ENCODE data around the gene SLAMF8.

SLAMF8 gene

GRCh38 chr1:159829273-159829634 is 2.6 kb downstream of the SLAMF8 start:
- DNase-seq = peak; percentile 60
- Histone ChIP-seq H3K9me3 (no peaks in the 10 kb centered on the region), H3K4me1 (no peaks in the 10 kb centered on the region; the same call in 1 of the 2 replicates), H3K36me3 (no peaks in the 10 kb centered on the region), H3K4me3 (ENCODE audit: low read depth, low read length) (no peak overlapping the region), H3K27me3 (no peaks in the 10 kb centered on the region)
- TF ChIP-seq, protein P1, sequence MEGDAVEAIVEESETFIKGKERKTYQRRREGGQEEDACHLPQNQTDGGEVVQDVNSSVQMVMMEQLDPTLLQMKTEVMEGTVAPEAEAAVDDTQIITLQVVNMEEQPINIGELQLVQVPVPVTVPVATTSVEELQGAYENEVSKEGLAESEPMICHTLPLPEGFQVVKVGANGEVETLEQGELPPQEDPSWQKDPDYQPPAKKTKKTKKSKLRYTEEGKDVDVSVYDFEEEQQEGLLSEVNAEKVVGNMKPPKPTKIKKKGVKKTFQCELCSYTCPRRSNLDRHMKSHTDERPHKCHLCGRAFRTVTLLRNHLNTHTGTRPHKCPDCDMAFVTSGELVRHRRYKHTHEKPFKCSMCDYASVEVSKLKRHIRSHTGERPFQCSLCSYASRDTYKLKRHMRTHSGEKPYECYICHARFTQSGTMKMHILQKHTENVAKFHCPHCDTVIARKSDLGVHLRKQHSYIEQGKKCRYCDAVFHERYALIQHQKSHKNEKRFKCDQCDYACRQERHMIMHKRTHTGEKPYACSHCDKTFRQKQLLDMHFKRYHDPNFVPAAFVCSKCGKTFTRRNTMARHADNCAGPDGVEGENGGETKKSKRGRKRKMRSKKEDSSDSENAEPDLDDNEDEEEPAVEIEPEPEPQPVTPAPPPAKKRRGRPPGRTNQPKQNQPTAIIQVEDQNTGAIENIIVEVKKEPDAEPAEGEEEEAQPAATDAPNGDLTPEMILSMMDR (IDR thresholded peaks at IDR 0.05; ENCODE audit: low read depth, low read length) = peak; percentile 70

GRCh38 chr1:159829822-159830465 is 3.3 kb downstream of the SLAMF8 start:
- Histone ChIP-seq H3K27me3 (no peaks in the 10 kb centered on the region), H3K9me3 (no peaks in the 10 kb centered on the region), H3K36me3 (no peaks in the 10 kb centered on the region), H3K4me1 (no peaks in the 10 kb centered on the region; the same call in 1 of the 2 replicates), H3K4me3 (ENCODE audit: low read depth, low read length) (no peak overlapping the region)
- TF ChIP-seq, protein P1 (IDR thresholded peaks at IDR 0.05; ENCODE audit: low read depth, low read length) = no peak
- DNase-seq = peak; percentile 22

- H3K36me3 ChIP-seq = no peaks in the 10 kb centered on the region
- no peaks in the 10 kb centered on the region for H3K9me3 ChIP-seq
- no peaks in the 10 kb centered on the region; the same call in 1 of the 2 replicates for H3K4me1 ChIP-seq
- DNase-seq = no peak
- TF ChIP-seq, protein P1 (IDR thresholded peaks at IDR 0.05; ENCODE audit: low read depth, low read length) = no peak
- no peak overlapping the region for H3K4me3 ChIP-seq (ENCODE audit: low read depth, low read length)
- H3K27me3 ChIP-seq = no peaks in the 10 kb centered on the region
Observed at GRCh38 chr1:159830722-159831121, 4.0 kb downstream of the SLAMF8 start.

GRCh38 chr1:159831412-159832141 is 4.9 kb downstream of the SLAMF8 start:
- Histone ChIP-seq H3K9me3 (no peaks in the 10 kb centered on the region), H3K27me3 (no peaks in the 10 kb centered on the region), H3K36me3 (no peaks in the 10 kb centered on the region), H3K4me1 (no peaks in the 10 kb centered on the region; the same call in 1 of the 2 replicates), H3K4me3 (ENCODE audit: low read depth, low read length) (no peak overlapping the region)
- TF ChIP-seq, protein P1 (IDR thresholded peaks at IDR 0.05; ENCODE audit: low read depth, low read length) = no peak
- no peak for DNase-seq

DNA sequence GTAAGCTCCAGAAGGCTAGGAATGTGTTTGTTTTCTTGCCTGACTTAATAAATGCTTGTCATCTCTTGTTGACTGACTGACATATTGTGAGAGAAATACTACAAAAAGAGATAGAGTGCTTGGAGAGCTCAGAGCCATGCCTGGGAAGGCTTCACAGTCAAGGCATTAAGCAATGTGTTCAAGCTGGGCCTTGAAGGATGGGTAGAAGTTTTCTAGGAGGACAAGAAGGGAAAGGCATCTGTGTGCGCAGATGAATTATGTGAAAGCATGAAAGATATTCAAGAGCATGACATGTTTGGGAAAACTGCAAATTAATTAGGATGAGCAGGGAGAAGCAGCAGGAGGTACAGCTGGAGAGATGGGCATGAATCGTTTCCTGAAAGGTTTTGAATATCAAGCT is 5.6 kb downstream of the SLAMF8 start:
- Histone ChIP-seq H3K9me3 (no peaks in the 10 kb centered on the region), H3K27me3 (no peaks in the 10 kb centered on the region), H3K4me3 (ENCODE audit: low read depth, low read length) (no peak overlapping the region), H3K4me1 (no peaks in the 10 kb centered on the region; the same call in 1 of the 2 replicates), H3K36me3 (no peaks in the 10 kb centered on the region)
- no peak for DNase-seq
- TF ChIP-seq, protein P1 (IDR thresholded peaks at IDR 0.05; ENCODE audit: low read depth, low read length) = no peak

GRCh38 chr1:159835356-159835755 is 8.7 kb downstream of the SLAMF8 start:
- no peaks in the 10 kb centered on the region; the same call in 1 of the 2 replicates for H3K4me1 ChIP-seq
- H3K27me3 ChIP-seq = no peaks in the 10 kb centered on the region
- TF ChIP-seq, protein P1 (IDR thresholded peaks at IDR 0.05; ENCODE audit: low read depth, low read length) = no peak
- H3K4me3 ChIP-seq (ENCODE audit: low read depth, low read length) = no peak overlapping the region
- no peak for DNase-seq
- no peaks in the 10 kb centered on the region for H3K36me3 ChIP-seq
- no peaks in the 10 kb centered on the region for H3K9me3 ChIP-seq
